Measurements from ENCODE around the gene RAMP3.

DNA sequence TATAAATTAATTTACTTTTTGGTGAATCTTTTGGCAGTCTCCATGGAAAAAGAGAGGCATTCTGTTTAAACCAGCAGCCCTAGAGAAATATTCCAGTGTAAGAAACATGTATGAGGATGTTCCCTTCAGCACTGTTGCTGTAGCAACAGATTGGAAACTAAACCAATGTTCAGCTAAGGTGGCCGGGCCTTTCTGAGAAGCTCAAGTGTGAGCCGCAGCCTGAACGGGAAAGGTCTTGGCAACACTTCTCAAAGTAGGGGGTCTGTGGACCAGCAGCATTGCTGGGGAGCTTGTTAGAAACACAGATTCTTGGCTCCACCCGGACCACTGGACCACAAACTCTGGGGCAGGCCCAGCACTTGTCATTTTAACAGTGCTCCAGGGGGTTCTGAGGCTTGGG, 36.2 kb downstream of the RAMP3 start:
- TF ChIP-seq, protein P1, sequence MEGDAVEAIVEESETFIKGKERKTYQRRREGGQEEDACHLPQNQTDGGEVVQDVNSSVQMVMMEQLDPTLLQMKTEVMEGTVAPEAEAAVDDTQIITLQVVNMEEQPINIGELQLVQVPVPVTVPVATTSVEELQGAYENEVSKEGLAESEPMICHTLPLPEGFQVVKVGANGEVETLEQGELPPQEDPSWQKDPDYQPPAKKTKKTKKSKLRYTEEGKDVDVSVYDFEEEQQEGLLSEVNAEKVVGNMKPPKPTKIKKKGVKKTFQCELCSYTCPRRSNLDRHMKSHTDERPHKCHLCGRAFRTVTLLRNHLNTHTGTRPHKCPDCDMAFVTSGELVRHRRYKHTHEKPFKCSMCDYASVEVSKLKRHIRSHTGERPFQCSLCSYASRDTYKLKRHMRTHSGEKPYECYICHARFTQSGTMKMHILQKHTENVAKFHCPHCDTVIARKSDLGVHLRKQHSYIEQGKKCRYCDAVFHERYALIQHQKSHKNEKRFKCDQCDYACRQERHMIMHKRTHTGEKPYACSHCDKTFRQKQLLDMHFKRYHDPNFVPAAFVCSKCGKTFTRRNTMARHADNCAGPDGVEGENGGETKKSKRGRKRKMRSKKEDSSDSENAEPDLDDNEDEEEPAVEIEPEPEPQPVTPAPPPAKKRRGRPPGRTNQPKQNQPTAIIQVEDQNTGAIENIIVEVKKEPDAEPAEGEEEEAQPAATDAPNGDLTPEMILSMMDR (IDR thresholded peaks at IDR 0.05), result no peak
- TF ChIP-seq, protein P2, sequence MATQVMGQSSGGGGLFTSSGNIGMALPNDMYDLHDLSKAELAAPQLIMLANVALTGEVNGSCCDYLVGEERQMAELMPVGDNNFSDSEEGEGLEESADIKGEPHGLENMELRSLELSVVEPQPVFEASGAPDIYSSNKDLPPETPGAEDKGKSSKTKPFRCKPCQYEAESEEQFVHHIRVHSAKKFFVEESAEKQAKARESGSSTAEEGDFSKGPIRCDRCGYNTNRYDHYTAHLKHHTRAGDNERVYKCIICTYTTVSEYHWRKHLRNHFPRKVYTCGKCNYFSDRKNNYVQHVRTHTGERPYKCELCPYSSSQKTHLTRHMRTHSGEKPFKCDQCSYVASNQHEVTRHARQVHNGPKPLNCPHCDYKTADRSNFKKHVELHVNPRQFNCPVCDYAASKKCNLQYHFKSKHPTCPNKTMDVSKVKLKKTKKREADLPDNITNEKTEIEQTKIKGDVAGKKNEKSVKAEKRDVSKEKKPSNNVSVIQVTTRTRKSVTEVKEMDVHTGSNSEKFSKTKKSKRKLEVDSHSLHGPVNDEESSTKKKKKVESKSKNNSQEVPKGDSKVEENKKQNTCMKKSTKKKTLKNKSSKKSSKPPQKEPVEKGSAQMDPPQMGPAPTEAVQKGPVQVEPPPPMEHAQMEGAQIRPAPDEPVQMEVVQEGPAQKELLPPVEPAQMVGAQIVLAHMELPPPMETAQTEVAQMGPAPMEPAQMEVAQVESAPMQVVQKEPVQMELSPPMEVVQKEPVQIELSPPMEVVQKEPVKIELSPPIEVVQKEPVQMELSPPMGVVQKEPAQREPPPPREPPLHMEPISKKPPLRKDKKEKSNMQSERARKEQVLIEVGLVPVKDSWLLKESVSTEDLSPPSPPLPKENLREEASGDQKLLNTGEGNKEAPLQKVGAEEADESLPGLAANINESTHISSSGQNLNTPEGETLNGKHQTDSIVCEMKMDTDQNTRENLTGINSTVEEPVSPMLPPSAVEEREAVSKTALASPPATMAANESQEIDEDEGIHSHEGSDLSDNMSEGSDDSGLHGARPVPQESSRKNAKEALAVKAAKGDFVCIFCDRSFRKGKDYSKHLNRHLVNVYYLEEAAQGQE (IDR thresholded peaks at IDR 0.05; ENCODE audit: insufficient read depth in 1 of 2, low read depth in 2 of 2, low read length in 1 of 2), result no peak
- TF ChIP-seq TCF7L2 (IDR thresholded peaks at IDR 0.05; ENCODE audit: low read depth, low read length), result no peak

All from Panc1 (cell line).